Neural cell (in vitro differentiated cells): ENCODE results near the gene ITPK1. TPM values are rescaled to one million over a fixed set of nuclear protein-coding genes. Genes with fewer than 3 reads are reported as not detected.

ENCODE experiments used
- H2AFZ ChIP-seq: fragments of 200-600, 300-800 bp; sonication (generic), shearing (Covaris generic); 2 replicates; pipeline ENCODE4 v1.6.0; 2014; ENCODE audit warnings: low read depth, mild to moderate bottlenecking, antibody characterized with exemption, low read length, moderate library complexity
- H3F3A ChIP-seq: fragments of 200-600 bp; shearing (Covaris generic); 2 replicates; pipeline ENCODE4 v1.6.1; 2016; ENCODE audit warnings: mild to moderate bottlenecking, moderate library complexity, mixed read lengths, antibody characterized with exemption, low read length; ENCODE audit not compliant: insufficient read depth, poor library complexity, severe bottlenecking
- H3K27ac ChIP-seq: fragments of 200-600, 300-800 bp; sonication (generic), shearing (Covaris generic); 2 replicates; pipeline ENCODE4 v1.5.1; 2014; ENCODE audit warnings: mild to moderate bottlenecking, low read length, moderate library complexity
- H3K27me3 ChIP-seq: fragments of 300-800, 200-600 bp; sonication (generic), shearing (Covaris generic); 2 replicates; pipeline ENCODE4 v1.6.0; 2014; ENCODE audit warnings: mild to moderate bottlenecking, low read depth, low read length, moderate library complexity; ENCODE audit not compliant: insufficient read depth
- H3K36me3 ChIP-seq: fragments of 300-800, 200-600 bp; sonication (generic), shearing (Covaris generic); 2 replicates; pipeline ENCODE4 v1.5.1; 2014; ENCODE audit warnings: mild to moderate bottlenecking, antibody characterized with exemption, low read length, moderate library complexity; ENCODE audit not compliant: insufficient read depth
- H3K4me2 ChIP-seq: fragments of 300-800, 200-600 bp; sonication (generic), shearing (Covaris generic); 2 replicates; pipeline ENCODE4 v1.6.0; 2014; ENCODE audit warnings: mild to moderate bottlenecking, low read length
- H3K4me3 ChIP-seq: fragments of 300-800, 200-600 bp; sonication (generic), shearing (Covaris generic); 2 replicates; pipeline ENCODE4 v1.5.1; 2014; ENCODE audit warnings: mild to moderate bottlenecking, low read length, moderate library complexity
- H3K79me2 ChIP-seq: fragments of 200-600 bp; shearing (Covaris generic); replicated peaks from 2 replicates; pipeline ENCODE4 v1.6.0; 2014; ENCODE audit warnings: mild to moderate bottlenecking, low read length, moderate library complexity; ENCODE audit not compliant: insufficient read depth
- H3K9ac ChIP-seq: fragments of 300-800, 200-600 bp; sonication (generic), shearing (Covaris generic); 2 replicates; pipeline ENCODE4 v1.6.1; 2016; ENCODE audit warnings: mild to moderate bottlenecking, low read length, mixed read lengths
- H3K9me2 ChIP-seq: fragments of 200-600 bp; shearing (Covaris generic); 2 replicates; pipeline ENCODE4 v1.6.1; 2016; ENCODE audit warnings: mild to moderate bottlenecking, low read length, mixed read lengths; ENCODE audit not compliant: insufficient read depth
- H3K9me3 ChIP-seq: fragments of 200-600, 300-800 bp; sonication (generic), shearing (Covaris generic); 2 replicates; pipeline ENCODE4 v1.6.1; 2016; ENCODE audit warnings: mild to moderate bottlenecking, mixed run types, low read length, moderate library complexity, mixed read lengths
- H4K20me1 ChIP-seq: fragments of 200-600 bp; shearing (Covaris generic); 2 replicates; pipeline ENCODE4 v1.6.1; 2016; ENCODE audit warnings: mild to moderate bottlenecking, mixed run types; ENCODE audit not compliant: insufficient read depth
- EP300 ChIP-seq: fragments of 450-650 bp; conservative IDR thresholded peaks from 2 replicates; pipeline ENCODE4 v1.6.1; 2014; ENCODE audit warnings: antibody characterized with exemption, mild to moderate bottlenecking, moderate library complexity; ENCODE audit not compliant: poor library complexity, severe bottlenecking
- EZH2 ChIP-seq: fragments of 200-600, 300-800 bp; shearing (Covaris generic), sonication (generic); IDR thresholded peaks from 2 replicates; pipeline ENCODE4 v1.6.1; 2014; ENCODE audit warnings: antibody characterized with exemption, low read length, borderline replicate concordance, mild to moderate bottlenecking; ENCODE audit not compliant: insufficient read depth, poor library complexity, severe bottlenecking
- MXI1 ChIP-seq: fragments of 450-650 bp; conservative IDR thresholded peaks from 2 replicates; pipeline ENCODE4 v1.6.1; 2014; ENCODE audit warnings: antibody characterized with exemption, mild to moderate bottlenecking; ENCODE audit not compliant: poor library complexity, severe bottlenecking
- POLR2AphosphoS5 ChIP-seq: IDR thresholded peaks from 2 replicates; pipeline ENCODE4 v1.6.1; 2012
- RAD21 ChIP-seq: fragments of 450-650 bp; conservative IDR thresholded peaks from 2 replicates; pipeline ENCODE4 v1.6.1; 2014; ENCODE audit warnings: antibody characterized with exemption, mild to moderate bottlenecking, moderate library complexity
- SMC3 ChIP-seq: fragments of 450-650 bp; conservative IDR thresholded peaks from 2 replicates; pipeline ENCODE4 v1.6.1; 2014; ENCODE audit warnings: antibody characterized with exemption, mild to moderate bottlenecking, moderate library complexity; ENCODE audit not compliant: poor library complexity
- TAF1 ChIP-seq: IDR thresholded peaks from 2 replicates; pipeline ENCODE4 v1.6.1; 2012; ENCODE audit warnings: low read depth
- polyA plus RNA-seq: library from polyadenylated mRNA; depleted of rRNA; stranded (reverse); fragments of >200 nt; gene quantifications from 2 replicates; pipeline ENCODE4 v1.2.3, GENCODE V29; 2014
- TF ChIP-seq, protein P1 (sequence below): fragments of 450-650 bp; IDR thresholded peaks from 2 replicates; pipeline ENCODE4 v1.5.1; 2014; ENCODE audit warnings: antibody characterized with exemption, mild to moderate bottlenecking, moderate library complexity; ENCODE audit not compliant: poor library complexity, severe bottlenecking
- TF ChIP-seq, protein P2 (sequence below): IDR thresholded peaks from 2 replicates; pipeline ENCODE4 v1.6.1; 2012; ENCODE audit warnings: borderline replicate concordance

The ITPK1 gene
- polyA plus RNA-seq, 1 donor from 2014 or later = 65.0 TPM

DNA sequence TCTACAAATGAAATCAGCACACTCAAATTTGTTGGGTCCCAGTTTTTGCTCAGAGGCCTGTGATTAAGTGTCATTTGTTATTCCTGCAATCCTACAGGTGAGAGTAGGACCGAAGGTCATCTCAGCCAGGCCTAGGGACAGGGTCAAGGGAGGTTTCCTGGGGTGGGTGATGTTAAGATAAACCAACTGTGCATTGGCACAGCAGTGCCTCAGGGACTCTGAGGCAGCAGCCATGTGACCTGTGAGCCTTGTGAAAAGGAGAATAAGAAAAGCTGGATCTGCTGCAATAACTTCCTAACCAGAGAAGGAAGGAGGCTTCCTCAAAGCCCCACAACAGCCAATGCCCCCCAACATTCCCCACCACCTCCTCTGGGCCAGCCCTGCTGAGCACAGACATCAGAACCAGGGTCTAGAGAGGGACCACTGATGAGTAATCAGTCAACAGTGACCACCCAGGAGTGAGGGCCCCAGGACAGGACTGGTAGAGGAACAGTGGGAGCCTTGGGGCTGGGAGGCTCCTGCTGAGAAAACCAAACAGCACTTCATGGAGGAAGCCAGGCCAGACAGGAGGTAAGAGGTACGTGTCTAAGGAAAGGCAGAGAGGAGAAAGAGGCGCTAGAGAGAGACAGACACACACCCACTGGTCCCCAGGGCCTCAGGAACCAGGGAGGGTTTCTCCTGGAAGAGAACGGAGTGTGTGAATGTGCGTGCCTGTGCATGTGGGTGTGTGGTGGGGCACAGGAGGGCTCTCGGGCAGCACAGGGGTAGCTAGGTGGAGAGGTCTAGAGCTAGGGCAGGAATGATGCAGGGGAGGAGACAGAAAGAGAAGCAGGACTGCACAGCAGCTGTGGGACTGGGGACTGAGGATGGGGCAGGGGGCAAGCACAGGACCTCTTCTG, 82.4 kb downstream of the ITPK1 start:
- Histone ChIP-seq H3K36me3 (no peaks in the 10 kb centered on the region), H3K9ac (no peak overlapping the region), H3K79me2 (no peaks in the 10 kb centered on the region), H3K27ac (no peak overlapping the region), H3K4me3 (no peak overlapping the region), H2AFZ (no peak overlapping the region), H3F3A (no peaks in the 10 kb centered on the region), H3K9me3 (no peaks in the 10 kb centered on the region), H4K20me1 (no peaks in the 10 kb centered on the region), H3K27me3 (no peaks in the 10 kb centered on the region), H3K9me2 (no peaks in the 10 kb centered on the region), H3K4me2 (no peak overlapping the region)
- no peak for TF ChIP-seq SMC3
- no peak for TF ChIP-seq EZH2
- TF ChIP-seq POLR2AphosphoS5 = no peak
- TF ChIP-seq, protein P1, sequence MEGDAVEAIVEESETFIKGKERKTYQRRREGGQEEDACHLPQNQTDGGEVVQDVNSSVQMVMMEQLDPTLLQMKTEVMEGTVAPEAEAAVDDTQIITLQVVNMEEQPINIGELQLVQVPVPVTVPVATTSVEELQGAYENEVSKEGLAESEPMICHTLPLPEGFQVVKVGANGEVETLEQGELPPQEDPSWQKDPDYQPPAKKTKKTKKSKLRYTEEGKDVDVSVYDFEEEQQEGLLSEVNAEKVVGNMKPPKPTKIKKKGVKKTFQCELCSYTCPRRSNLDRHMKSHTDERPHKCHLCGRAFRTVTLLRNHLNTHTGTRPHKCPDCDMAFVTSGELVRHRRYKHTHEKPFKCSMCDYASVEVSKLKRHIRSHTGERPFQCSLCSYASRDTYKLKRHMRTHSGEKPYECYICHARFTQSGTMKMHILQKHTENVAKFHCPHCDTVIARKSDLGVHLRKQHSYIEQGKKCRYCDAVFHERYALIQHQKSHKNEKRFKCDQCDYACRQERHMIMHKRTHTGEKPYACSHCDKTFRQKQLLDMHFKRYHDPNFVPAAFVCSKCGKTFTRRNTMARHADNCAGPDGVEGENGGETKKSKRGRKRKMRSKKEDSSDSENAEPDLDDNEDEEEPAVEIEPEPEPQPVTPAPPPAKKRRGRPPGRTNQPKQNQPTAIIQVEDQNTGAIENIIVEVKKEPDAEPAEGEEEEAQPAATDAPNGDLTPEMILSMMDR = no peak
- no peak for TF ChIP-seq EP300
- TF ChIP-seq, protein P2, sequence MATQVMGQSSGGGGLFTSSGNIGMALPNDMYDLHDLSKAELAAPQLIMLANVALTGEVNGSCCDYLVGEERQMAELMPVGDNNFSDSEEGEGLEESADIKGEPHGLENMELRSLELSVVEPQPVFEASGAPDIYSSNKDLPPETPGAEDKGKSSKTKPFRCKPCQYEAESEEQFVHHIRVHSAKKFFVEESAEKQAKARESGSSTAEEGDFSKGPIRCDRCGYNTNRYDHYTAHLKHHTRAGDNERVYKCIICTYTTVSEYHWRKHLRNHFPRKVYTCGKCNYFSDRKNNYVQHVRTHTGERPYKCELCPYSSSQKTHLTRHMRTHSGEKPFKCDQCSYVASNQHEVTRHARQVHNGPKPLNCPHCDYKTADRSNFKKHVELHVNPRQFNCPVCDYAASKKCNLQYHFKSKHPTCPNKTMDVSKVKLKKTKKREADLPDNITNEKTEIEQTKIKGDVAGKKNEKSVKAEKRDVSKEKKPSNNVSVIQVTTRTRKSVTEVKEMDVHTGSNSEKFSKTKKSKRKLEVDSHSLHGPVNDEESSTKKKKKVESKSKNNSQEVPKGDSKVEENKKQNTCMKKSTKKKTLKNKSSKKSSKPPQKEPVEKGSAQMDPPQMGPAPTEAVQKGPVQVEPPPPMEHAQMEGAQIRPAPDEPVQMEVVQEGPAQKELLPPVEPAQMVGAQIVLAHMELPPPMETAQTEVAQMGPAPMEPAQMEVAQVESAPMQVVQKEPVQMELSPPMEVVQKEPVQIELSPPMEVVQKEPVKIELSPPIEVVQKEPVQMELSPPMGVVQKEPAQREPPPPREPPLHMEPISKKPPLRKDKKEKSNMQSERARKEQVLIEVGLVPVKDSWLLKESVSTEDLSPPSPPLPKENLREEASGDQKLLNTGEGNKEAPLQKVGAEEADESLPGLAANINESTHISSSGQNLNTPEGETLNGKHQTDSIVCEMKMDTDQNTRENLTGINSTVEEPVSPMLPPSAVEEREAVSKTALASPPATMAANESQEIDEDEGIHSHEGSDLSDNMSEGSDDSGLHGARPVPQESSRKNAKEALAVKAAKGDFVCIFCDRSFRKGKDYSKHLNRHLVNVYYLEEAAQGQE = no peak
- TF ChIP-seq RAD21 = no peak
- no peak for TF ChIP-seq MXI1
- no peak for TF ChIP-seq TAF1

DNA sequence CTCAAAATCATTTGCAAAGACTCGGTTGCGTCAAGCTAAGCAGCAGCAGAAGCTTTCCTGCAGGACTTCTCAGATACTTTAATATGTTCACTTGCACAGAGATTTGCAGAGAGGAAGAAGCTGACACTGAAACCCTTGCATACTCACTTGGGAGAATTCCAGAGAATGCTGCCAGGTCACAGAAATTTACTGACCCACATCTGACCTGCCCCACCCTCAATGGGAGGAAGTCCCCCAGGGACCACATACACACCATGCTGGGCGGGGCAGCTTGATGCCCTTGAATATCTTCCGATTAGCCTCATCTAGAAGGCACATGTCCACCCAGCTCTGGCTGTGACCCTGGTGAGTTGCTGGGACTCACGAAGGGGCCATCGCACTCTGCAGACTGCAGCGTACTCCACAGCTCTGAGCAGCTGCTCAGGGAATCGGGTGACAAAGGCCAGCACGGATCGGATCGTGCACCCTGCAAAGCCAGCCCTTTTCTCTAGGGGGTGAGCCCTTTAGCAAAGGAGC, 83.2 kb downstream of the ITPK1 start:
- no peak overlapping the region for H3K4me3 ChIP-seq
- H3K79me2 ChIP-seq = no peaks in the 10 kb centered on the region
- no peaks in the 10 kb centered on the region for H3K9me2 ChIP-seq
- H3K27ac ChIP-seq = no peak overlapping the region
- no peak for TF ChIP-seq POLR2AphosphoS5
- TF ChIP-seq, protein P1 = no peak
- no peak for TF ChIP-seq MXI1
- TF ChIP-seq EZH2 = no peak
- TF ChIP-seq RAD21 = no peak
- TF ChIP-seq EP300 = no peak
- TF ChIP-seq, protein P2 = no peak
- no peak for TF ChIP-seq SMC3
- no peak for TF ChIP-seq TAF1
- H4K20me1 ChIP-seq = no peaks in the 10 kb centered on the region
- H2AFZ ChIP-seq = no peak overlapping the region
- H3K9ac ChIP-seq = no peak overlapping the region
- H3K27me3 ChIP-seq = no peaks in the 10 kb centered on the region
- H3K9me3 ChIP-seq = no peaks in the 10 kb centered on the region
- no peak overlapping the region for H3K4me2 ChIP-seq
- no peaks in the 10 kb centered on the region for H3F3A ChIP-seq
- H3K36me3 ChIP-seq = no peaks in the 10 kb centered on the region
